ENCODE data around the gene CSNK2B. TPM values are rescaled to one million over a fixed set of nuclear protein-coding genes. Genes with fewer than 3 reads are reported as not detected.
"Not testable (repeated sequence)": the region's sequence is repeated elsewhere in the genome, so short reads cannot be mapped to it uniquely, and the experiment has no call there.

Gene CSNK2B
- total RNA-seq, 8 experiments from 2014 or later = 112 to 225 (median 167) TPM

GRCh38 chr6:31701666-31702404 lies 36.0 kb downstream of the CSNK2B start:
- peak in 4 of 8 experiments; percentile 3 to 31 (median 4) for ATAC-seq (replicated peaks in 6 of 8)

GRCh38 chr6:31702405-31702818 lies 36.5 kb downstream of the CSNK2B start:
- WGBS, 10 experiments = 0 to 7% (median 0%) methylated on average over 4 to 10 of the region's 10 CpGs
- ATAC-seq (replicated peaks in 6 of 8) = peak; percentile 2 to 18 (median 6)
- in situ Hi-C loops (cut with MboI; ENCODE audit: low pct_unique_long_range_greater_than_20kb in 2 of 9, low sequenced_read_pairs in 9 of 9, unreplicated experiment in 9 of 9) = no loop called here
- peaks cover 10% of the 10 kb centered on the region in 2 donors for H3K4me1 ChIP-seq (replicated peaks in 1 of 2)
- peak overlapping the region; percentile 67 to 93 (median 85) for H3K4me3 ChIP-seq
- peak overlapping the region; percentile 92 to 95 for H3K27ac ChIP-seq

More at GRCh38 chr6:31701666-31702404, 36.0 kb downstream of the CSNK2B start:
- Histone ChIP-seq H3K27ac (peak overlapping the region in 1 of 2 donors; percentile 95), H3K4me3 (peak overlapping the region; percentile 67 to 93 (median 85)), H3K4me1 (replicated peaks in 1 of 2) (peaks cover 10% of the 10 kb centered on the region in 2 donors)
- WGBS, 10 experiments = 0 to 56% (median 10%) methylated on average over 1 to 6 of the region's 7 CpGs
- in situ Hi-C loops (cut with MboI; ENCODE audit: low pct_unique_long_range_greater_than_20kb in 2 of 9, low sequenced_read_pairs in 9 of 9, unreplicated experiment in 9 of 9) = no loop called here

- ATAC-seq (replicated peaks in 6 of 8) = peak; percentile 94 to 98 (median 96)
- Histone ChIP-seq H3K4me1 (replicated peaks in 1 of 2) (peaks cover 10% of the 10 kb centered on the region in 2 donors), H3K4me3 (peak within 1 kb of the TSS; percentile 67 to 93 (median 85)), H3K27ac (peak within 1 kb of the TSS; percentile 92 to 95)
- in situ Hi-C loops (cut with MboI; ENCODE audit: low pct_unique_long_range_greater_than_20kb in 2 of 9, low sequenced_read_pairs in 9 of 9, unreplicated experiment in 9 of 9) = no loop called here
- WGBS, 10 experiments = 0 to 7% (median 2%) methylated on average over 3 to 37 of the region's 54 CpGs
Measured at GRCh38 chr6:31702819-31703716, 37.2 kb downstream of the CSNK2B start, which contains the start of gene ABHD16A. ABHD16A (minus strand) TSS chr6:31703324; CDS start chr6:31703281, 43 bp downstream.

GRCh38 chr6:31705931-31706330 lies 40.1 kb downstream of the CSNK2B start:
- in situ Hi-C loops (cut with MboI; ENCODE audit: low pct_unique_long_range_greater_than_20kb in 2 of 9, low sequenced_read_pairs in 9 of 9, unreplicated experiment in 9 of 9) = no loop called here
- no peak for ATAC-seq (replicated peaks in 6 of 8)
- Histone ChIP-seq H3K27ac (no peak overlapping the region), H3K4me1 (replicated peaks in 1 of 2) (peaks cover 8 to 10% of the 10 kb centered on the region in 2 donors), H3K4me3 (no peak overlapping the region)
- 37 to 100% (median 89%) methylated on average over 3 to 6 of the region's 6 CpGs; no CpG with 5 or more reads in 1 of the 10 experiments for WGBS, 10 experiments

- no peak for ATAC-seq (replicated peaks in 6 of 8)
- WGBS, 10 experiments = 20 to 86% (median 57%) methylated on average over 1 to 2 of the region's 3 CpGs; no CpG with 5 or more reads in 5 of the 10 experiments
- no peak within 1 kb of the TSS for H3K4me3 ChIP-seq
- in situ Hi-C loops (cut with MboI; ENCODE audit: low pct_unique_long_range_greater_than_20kb in 2 of 9, low sequenced_read_pairs in 9 of 9, unreplicated experiment in 9 of 9) = no loop called here
- H3K4me1 ChIP-seq (replicated peaks in 1 of 2) = peaks cover under 1 to 4% of the 10 kb centered on the region in 2 donors
- no peak within 1 kb of the TSS for H3K27ac ChIP-seq
Measured at GRCh38 chr6:31706599-31706998, 40.7 kb downstream of the CSNK2B start, which contains the start of gene LY6G6F. LY6G6F (plus strand) TSS chr6:31706866; CDS start chr6:31706907, 41 bp downstream.

- 68 to 83% methylated on average over 2 to 6 of the region's 10 CpGs; no CpG with 5 or more reads in 8 of the 10 experiments for WGBS, 10 experiments
- Histone ChIP-seq H3K4me1 (replicated peaks in 1 of 2) (no peaks in the 10 kb centered on the region), H3K27ac (no peak overlapping the region), H3K4me3 (no peak overlapping the region)
- ATAC-seq (replicated peaks in 6 of 8) = no peak
- in situ Hi-C loops (cut with MboI; ENCODE audit: low pct_unique_long_range_greater_than_20kb in 2 of 9, low sequenced_read_pairs in 9 of 9, unreplicated experiment in 9 of 9) = no loop called here
Measured at GRCh38 chr6:31707701-31708100, 41.8 kb downstream of the CSNK2B start.

- Histone ChIP-seq H3K4me3 (no peak overlapping the region), H3K27ac (no peak overlapping the region), H3K4me1 (replicated peaks in 1 of 2) (no peaks in the 10 kb centered on the region)
- no peak for ATAC-seq (replicated peaks in 6 of 8)
- in situ Hi-C loops (cut with MboI; ENCODE audit: low pct_unique_long_range_greater_than_20kb in 2 of 9, low sequenced_read_pairs in 9 of 9, unreplicated experiment in 9 of 9) = no loop called here
- 33 to 100% (median 80%) methylated on average over 1 to 3 of the region's 3 CpGs; no CpG with 5 or more reads in 3 of the 10 experiments for WGBS, 10 experiments
Measured at GRCh38 chr6:31708224-31708623, 42.3 kb downstream of the CSNK2B start.

- 67 to 100% (median 90%) methylated on average over 3 to 6 of the region's 11 CpGs; no CpG with 5 or more reads in 6 of the 10 experiments for WGBS, 10 experiments
- ATAC-seq (replicated peaks in 6 of 8); H3K4me1 ChIP-seq (replicated peaks in 1 of 2); H3K4me3 ChIP-seq; in situ Hi-C loops (cut with MboI; ENCODE audit: low pct_unique_long_range_greater_than_20kb in 2 of 9, low sequenced_read_pairs in 9 of 9, unreplicated experiment in 9 of 9); H3K27ac ChIP-seq: not testable (repeated sequence)
Measured at GRCh38 chr6:31709157-31709556, 43.3 kb downstream of the CSNK2B start.

- no peak overlapping the region for H3K27ac ChIP-seq
- H3K4me1 ChIP-seq (replicated peaks in 1 of 2) = peaks cover 9 to 12% of the 10 kb centered on the region in 2 donors
- H3K4me3 ChIP-seq = no peak overlapping the region
- in situ Hi-C loops (cut with MboI; ENCODE audit: low pct_unique_long_range_greater_than_20kb in 2 of 9, low sequenced_read_pairs in 9 of 9, unreplicated experiment in 9 of 9) = no loop called here
- no peak for ATAC-seq (replicated peaks in 6 of 8)
- 0 to 71% (median 50%) methylated on average over 1 to 3 of the region's 5 CpGs; no CpG with 5 or more reads in 5 of the 10 experiments for WGBS, 10 experiments
Measured at GRCh38 chr6:31710523-31711219, 44.8 kb downstream of the CSNK2B start.

- in situ Hi-C loops (cut with MboI; ENCODE audit: low pct_unique_long_range_greater_than_20kb in 2 of 9, low sequenced_read_pairs in 9 of 9, unreplicated experiment in 9 of 9) = no loop called here
- no peak for ATAC-seq (replicated peaks in 6 of 8)
- WGBS, 10 experiments = 53 to 87% (median 68%) methylated on average over 3 to 4 of the region's 8 CpGs; no CpG with 5 or more reads in 7 of the 10 experiments
- Histone ChIP-seq H3K27ac (no peak overlapping the region), H3K4me3 (no peak overlapping the region), H3K4me1 (replicated peaks in 1 of 2) (peaks cover 9 to 12% of the 10 kb centered on the region in 2 donors)
Measured at GRCh38 chr6:31711233-31711632, 45.4 kb downstream of the CSNK2B start.

GRCh38 chr6:31712296-31712695 lies 46.4 kb downstream of the CSNK2B start:
- in situ Hi-C loops (cut with MboI; ENCODE audit: low pct_unique_long_range_greater_than_20kb in 2 of 9, low sequenced_read_pairs in 9 of 9, unreplicated experiment in 9 of 9) = no loop called here
- ATAC-seq (replicated peaks in 6 of 8) = peak in 2 of 8 experiments; percentile 17 to 49
- Histone ChIP-seq H3K4me3 (no peak overlapping the region), H3K27ac (no peak overlapping the region), H3K4me1 (replicated peaks in 1 of 2) (peaks cover 9 to 12% of the 10 kb centered on the region in 2 donors)
- 88 to 100% (median 93%) methylated on average over 1 to 6 of the region's 8 CpGs; no CpG with 5 or more reads in 6 of the 10 experiments for WGBS, 10 experiments

GRCh38 chr6:31713465-31713864 lies 47.6 kb downstream of the CSNK2B start:
- Histone ChIP-seq H3K27ac (no peak overlapping the region), H3K4me3 (no peak overlapping the region), H3K4me1 (replicated peaks in 1 of 2) (peaks cover 9 to 12% of the 10 kb centered on the region in 2 donors)
- no peak for ATAC-seq (replicated peaks in 6 of 8)
- in situ Hi-C loops (cut with MboI; ENCODE audit: low pct_unique_long_range_greater_than_20kb in 2 of 9, low sequenced_read_pairs in 9 of 9, unreplicated experiment in 9 of 9) = no loop called here
- 43 to 86% (median 75%) methylated on average over 1 to 2 of the region's 4 CpGs; no CpG with 5 or more reads in 4 of the 10 experiments for WGBS, 10 experiments

Measured in motor neuron (in vitro differentiated cells).